Omental fat pad (tissue), 4 donors: ENCODE data around the gene ASS1. TPM values are rescaled to one million over a fixed set of nuclear protein-coding genes. Genes with fewer than 3 reads are reported as not detected.

ENCODE experiments used
- ATAC-seq: fragments of 150-250 bp; one replicate; pipeline ENCODE4 v1.9.1; 2016; ENCODE audit warnings: mild to moderate bottlenecking, moderate library complexity; ENCODE audit not compliant: low FRiP score
- DNase-seq: peaks from one replicate; pipeline ENCODE4 v3.0.0-alpha.2; 2019; ENCODE audit warnings: low spot score
- CTCF ChIP-seq, 3 donors: fragments of 450-650 bp; IDR thresholded peaks; one replicate each; pipeline ENCODE4 v1.5.1; 2016 to 2017; ENCODE audit warnings: antibody characterized with exemption in 3 of 3, mild to moderate bottlenecking in 3 of 3, moderate library complexity in 2 of 3
- total RNA-seq, 4 donors: library from RNA; depleted of rRNA; stranded (reverse); fragments of >200 nt; gene quantifications; one replicate each; pipeline ENCODE4 v1.1.0, GENCODE V29; 2016

Gene ASS1
- total RNA-seq, 4 donors from 2014 or later, result 250 to 621 (median 378) TPM

- ATAC-seq (no peak), DNase-seq (no peak)
- no peak for TF ChIP-seq CTCF (IDR thresholded peaks at IDR 0.05)
These were observed 68.3 kb downstream of the ASS1 start for GRCh38 chr9:130513078-130513477.

GRCh38 chr9:130518233-130518632 is 73.5 kb downstream of the ASS1 start:
- no peak for TF ChIP-seq CTCF (IDR thresholded peaks at IDR 0.05)
- ATAC-seq (no peak), DNase-seq (no peak)

GRCh38 chr9:130518943-130519799 is 74.4 kb downstream of the ASS1 start:
- DNase-seq (no peak), ATAC-seq (no peak)
- TF ChIP-seq CTCF (IDR thresholded peaks at IDR 0.05), result no peak

GRCh38 chr9:130519927-130520326 is 75.2 kb downstream of the ASS1 start:
- TF ChIP-seq CTCF (IDR thresholded peaks at IDR 0.05), result no peak
- DNase-seq (no peak), ATAC-seq (no peak)

GRCh38 chr9:130521715-130522114 is 77.0 kb downstream of the ASS1 start:
- ATAC-seq, result no peak
- no peak for TF ChIP-seq CTCF (IDR thresholded peaks at IDR 0.05)

GRCh38 chr9:130522233-130522808 is 77.6 kb downstream of the ASS1 start:
- no peak for DNase-seq
- TF ChIP-seq CTCF (IDR thresholded peaks at IDR 0.05), result no peak
- no peak for ATAC-seq

More at GRCh38 chr9:130521715-130522114, 77.0 kb downstream of the ASS1 start:
- no peak for DNase-seq

- DNase-seq, result no peak
- ATAC-seq, result no peak
- TF ChIP-seq CTCF (IDR thresholded peaks at IDR 0.05), result no peak
These were observed 79.2 kb downstream of the ASS1 start for GRCh38 chr9:130523921-130524320.
